Stimulated activated CD4-positive, alpha-beta T cell treated with anti-CD3 and anti-CD28 coated beads, Interleukin-2, amount 100 ng/mL, for 24 hours (primary cell): ENCODE results near the gene SPINT2.

Experiments used
- DNase-seq, 2 donors: peaks; one replicate each; pipeline ENCODE4 v3.0.0-alpha.2; 2020

The SPINT2 gene

GRCh38 chr19:38268539-38268938 is 4.2 kb downstream of the SPINT2 start:
- no peak for DNase-seq

GRCh38 chr19:38270587-38271167 is 6.3 kb downstream of the SPINT2 start:
- DNase-seq: no peak

GRCh38 chr19:38273499-38273898 is 9.1 kb downstream of the SPINT2 start:
- DNase-seq: no peak

GRCh38 chr19:38274739-38275138 is 10.4 kb downstream of the SPINT2 start:
- DNase-seq: no peak

GRCh38 chr19:38276942-38277517 is 12.7 kb downstream of the SPINT2 start:
- DNase-seq: no peak

- no peak for DNase-seq
Observed at GRCh38 chr19:38277549-38277948, 13.2 kb downstream of the SPINT2 start.

- no peak for DNase-seq
Observed at GRCh38 chr19:38277969-38278680, 13.8 kb downstream of the SPINT2 start.

GRCh38 chr19:38278751-38279150 is 14.4 kb downstream of the SPINT2 start:
- no peak for DNase-seq

GRCh38 chr19:38280030-38280921 is 15.9 kb downstream of the SPINT2 start:
- DNase-seq: no peak

- no peak for DNase-seq
Observed at GRCh38 chr19:38281811-38282566, 17.6 kb downstream of the SPINT2 start.

GRCh38 chr19:38283271-38283670 is 18.9 kb downstream of the SPINT2 start:
- DNase-seq: no peak

GRCh38 chr19:38284422-38284821 is 20.0 kb downstream of the SPINT2 start:
- no peak for DNase-seq

- no peak for DNase-seq
Observed at GRCh38 chr19:38285567-38285966, 21.2 kb downstream of the SPINT2 start.

GRCh38 chr19:38287604-38288003 is 23.2 kb downstream of the SPINT2 start:
- DNase-seq: no peak

- DNase-seq: no peak
Observed at GRCh38 chr19:38288123-38288855, 23.9 kb downstream of the SPINT2 start.

- no peak for DNase-seq
Observed at GRCh38 chr19:38289955-38290354, 25.6 kb downstream of the SPINT2 start.

- DNase-seq: no peak
Observed at GRCh38 chr19:38290631-38291147, 26.3 kb downstream of the SPINT2 start.

GRCh38 chr19:38291855-38292254 is 27.5 kb downstream of the SPINT2 start:
- DNase-seq: no peak

GRCh38 chr19:38293281-38293680 is 28.9 kb downstream of the SPINT2 start:
- DNase-seq: no peak

GRCh38 chr19:38294090-38294489 is 29.7 kb downstream of the SPINT2 start:
- DNase-seq: no peak

GRCh38 chr19:38298821-38299680 is 34.7 kb downstream of the SPINT2 start:
- DNase-seq: no peak
